Lower leg skin (tissue), 3 donors: ENCODE measurements around the gene SGTB.

Source experiments
- POLR2A ChIP-seq, 2 donors: fragments of 450-650 bp; IDR thresholded peaks; one replicate each; pipeline ENCODE4 v1.6.1; 2016 to 2017; ENCODE audit warnings: antibody characterized with exemption in 2 of 2, mild to moderate bottlenecking in 1 of 2, moderate library complexity in 1 of 2
- TF ChIP-seq, protein P1 (sequence below), 3 donors: fragments of 450-650 bp; IDR thresholded peaks; one replicate each; pipeline ENCODE4 v1.5.1; 2016; ENCODE audit warnings: antibody characterized with exemption in 3 of 3, mild to moderate bottlenecking in 3 of 3, moderate library complexity in 2 of 3

- TF ChIP-seq, protein P1, sequence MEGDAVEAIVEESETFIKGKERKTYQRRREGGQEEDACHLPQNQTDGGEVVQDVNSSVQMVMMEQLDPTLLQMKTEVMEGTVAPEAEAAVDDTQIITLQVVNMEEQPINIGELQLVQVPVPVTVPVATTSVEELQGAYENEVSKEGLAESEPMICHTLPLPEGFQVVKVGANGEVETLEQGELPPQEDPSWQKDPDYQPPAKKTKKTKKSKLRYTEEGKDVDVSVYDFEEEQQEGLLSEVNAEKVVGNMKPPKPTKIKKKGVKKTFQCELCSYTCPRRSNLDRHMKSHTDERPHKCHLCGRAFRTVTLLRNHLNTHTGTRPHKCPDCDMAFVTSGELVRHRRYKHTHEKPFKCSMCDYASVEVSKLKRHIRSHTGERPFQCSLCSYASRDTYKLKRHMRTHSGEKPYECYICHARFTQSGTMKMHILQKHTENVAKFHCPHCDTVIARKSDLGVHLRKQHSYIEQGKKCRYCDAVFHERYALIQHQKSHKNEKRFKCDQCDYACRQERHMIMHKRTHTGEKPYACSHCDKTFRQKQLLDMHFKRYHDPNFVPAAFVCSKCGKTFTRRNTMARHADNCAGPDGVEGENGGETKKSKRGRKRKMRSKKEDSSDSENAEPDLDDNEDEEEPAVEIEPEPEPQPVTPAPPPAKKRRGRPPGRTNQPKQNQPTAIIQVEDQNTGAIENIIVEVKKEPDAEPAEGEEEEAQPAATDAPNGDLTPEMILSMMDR (IDR thresholded peaks at IDR 0.05), result no peak
- TF ChIP-seq POLR2A (IDR thresholded peaks at IDR 0.05), result no peak
Observed at GRCh38 chr5:65728218-65728617, 6.3 kb upstream of the SGTB start.
